NOMO-1 (cell line): Measurements from ENCODE around the gene ECE2.
A peak's percentile ranks its signal among the peaks of the same experiment; 100 is the strongest.

Source experiments
- DNase-seq, 2 experiments: peaks; one replicate each; lab custom pipeline; 2025; ENCODE audit not compliant: unreplicated experiment in 2 of 2; lab: John Stamatoyannopoulos, UW

The ECE2 gene

DNA sequence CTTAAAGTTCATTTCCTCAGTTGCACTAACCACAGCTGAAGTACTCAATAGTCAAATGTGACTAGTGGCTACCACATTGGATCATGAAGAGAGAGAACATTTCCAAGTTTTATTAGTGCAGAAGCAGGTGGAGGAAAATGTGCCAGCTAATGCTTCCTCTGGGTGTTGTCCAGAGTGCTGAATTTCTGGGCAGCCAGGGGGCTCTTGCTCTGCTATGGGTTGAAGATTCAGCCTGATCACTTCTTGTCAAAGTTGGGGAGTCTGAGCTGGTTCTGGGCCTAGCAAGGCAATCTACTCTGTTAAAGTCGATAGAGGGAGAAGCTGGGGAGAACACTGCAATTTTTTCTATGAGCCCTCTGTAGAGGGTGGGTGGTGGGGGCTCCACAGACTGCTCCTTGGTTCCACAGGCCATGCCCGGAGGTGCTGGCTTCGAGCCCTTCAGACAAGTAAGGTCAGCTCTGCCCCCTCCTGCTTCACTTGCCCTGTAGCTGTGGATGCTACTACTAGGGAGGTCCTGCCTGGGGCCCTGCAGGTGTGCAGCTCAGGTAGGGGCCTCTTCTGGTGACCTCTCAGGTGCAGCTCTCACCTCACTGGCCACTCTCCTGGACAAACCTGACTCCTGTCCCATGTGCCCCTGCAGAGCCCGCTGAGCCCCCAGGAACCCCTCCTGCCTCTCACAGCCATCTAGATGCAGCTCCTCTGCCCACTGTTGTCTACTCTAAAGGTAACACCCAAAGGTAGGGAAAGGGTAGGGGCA, 35.3 kb upstream of the ECE2 start:
- peak in 1 of 2 experiments; percentile 45 for DNase-seq

DNA sequence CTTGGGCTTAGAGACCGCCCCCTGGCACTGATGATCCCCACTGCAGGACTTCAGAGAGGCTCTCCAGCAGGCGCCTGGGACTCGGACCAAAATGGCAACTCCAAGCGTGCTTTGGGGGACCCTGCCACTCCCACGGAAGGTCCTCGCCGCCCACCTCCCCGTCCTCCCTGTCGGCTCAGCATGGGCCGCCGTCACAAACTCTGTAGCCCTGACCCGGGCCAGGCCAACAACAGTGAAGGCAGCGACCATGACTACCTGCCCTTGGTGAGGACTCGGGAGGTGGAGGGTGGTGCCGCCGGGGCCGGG, 34.7 kb upstream of the ECE2 start:
- no peak for DNase-seq

DNA sequence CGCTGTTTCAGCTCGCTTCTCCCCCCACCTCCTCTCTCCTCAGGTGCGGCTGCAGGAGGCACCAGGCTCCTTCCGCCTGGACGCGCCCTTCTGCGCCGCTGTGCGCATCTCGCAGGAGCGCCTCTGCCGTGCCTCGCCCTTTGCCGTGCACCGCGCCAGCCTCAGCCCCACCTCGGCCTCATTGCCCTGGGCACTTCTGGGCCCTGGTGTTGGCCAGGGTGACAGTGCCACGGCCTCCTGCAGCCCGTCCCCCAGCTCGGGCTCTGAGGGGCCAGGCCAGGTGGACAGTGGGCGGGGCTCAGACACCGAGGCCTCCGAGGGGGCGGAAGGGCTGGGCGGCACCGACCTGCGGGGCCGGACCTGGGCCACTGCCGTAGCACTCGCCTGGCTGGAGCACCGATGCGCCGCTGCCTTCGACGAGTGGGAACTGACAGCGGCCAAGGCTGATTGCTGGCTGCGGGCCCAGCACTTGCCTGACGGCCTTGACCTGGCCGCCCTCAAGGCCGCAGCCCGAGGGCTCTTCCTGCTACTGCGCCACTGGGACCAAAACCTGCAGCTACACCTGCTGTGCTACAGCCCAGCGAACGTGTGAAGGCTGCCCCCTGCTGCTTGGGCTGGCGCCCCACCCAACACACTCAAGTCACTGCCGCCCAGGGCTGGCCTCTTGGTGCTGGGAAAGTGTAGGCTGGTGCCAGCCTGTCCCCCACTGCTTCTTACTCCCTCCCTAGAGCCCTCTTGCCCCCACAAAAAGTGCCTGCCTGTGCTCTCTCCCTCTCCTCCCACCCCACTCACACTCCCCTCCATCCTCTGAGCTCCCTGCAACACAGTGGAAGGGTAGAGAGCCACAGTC, 34.1 kb upstream of the ECE2 start:
- DNase-seq, result no peak

DNA sequence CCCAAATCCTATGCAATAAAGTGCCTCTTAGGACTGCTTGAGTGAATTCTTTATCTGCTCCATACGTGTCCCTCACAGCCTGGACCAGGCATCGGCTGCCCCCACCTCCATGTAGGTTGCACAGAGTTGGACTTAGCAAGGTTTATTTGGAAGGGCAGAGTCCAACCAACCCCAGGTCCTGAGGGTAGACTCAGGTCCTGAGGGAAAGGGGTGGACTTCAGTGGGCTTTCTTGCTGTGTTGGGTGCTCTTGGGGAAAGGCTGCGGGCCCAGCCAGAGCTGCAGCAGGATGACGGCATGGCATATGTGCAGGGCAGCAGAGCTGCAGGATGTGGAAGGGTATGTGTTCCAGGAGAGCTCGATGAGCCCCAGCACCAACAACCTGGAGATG, 33.5 kb upstream of the ECE2 start:
- no peak for DNase-seq

DNA sequence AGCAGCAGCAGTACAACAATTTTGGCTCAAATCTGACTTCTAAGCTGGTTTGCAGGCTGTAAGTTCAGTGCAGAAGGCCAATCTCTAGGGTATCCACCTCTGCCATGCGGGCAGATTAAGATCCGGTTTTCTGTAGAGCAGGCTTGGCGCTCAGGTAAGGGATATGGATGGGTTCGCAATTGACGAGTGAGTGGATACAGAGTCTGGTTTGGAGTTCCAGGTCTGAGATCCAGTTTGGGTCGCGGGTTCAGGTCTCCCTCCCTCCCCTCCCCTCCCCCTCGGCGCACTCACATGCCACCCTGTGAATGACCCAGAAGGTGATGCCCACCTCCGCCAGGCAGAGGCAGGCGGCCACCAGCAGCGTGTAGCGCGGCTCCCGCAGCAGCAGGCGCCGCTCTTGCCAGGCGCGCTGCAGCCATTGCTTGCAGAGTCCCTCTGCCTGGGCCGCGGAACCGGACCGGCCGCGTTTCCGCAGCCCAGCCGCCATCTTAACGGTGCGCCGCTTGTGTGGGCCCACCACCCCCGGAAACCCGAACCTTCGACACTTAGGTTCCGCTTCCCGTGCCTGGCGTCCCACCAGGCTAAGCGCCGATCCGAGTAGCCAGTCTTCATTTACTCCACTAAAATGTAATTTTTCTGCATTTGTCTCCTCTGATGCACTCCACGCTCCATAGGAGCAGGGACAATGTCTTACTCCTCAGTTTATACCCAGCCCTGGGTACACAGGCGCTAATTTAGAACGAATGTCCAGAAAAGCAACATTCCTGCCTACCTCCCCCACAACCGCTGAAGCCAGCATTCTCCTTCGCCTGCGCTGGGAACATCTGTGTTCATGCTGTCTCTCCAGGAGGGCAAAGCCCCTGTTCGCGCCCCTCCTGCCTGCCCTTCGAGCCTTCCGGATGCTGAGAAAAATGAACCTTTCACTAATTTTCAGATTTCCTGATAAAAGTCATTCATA, 27.1 kb upstream of the ECE2 start, which contains the start of gene ALG3:
Gene ALG3, minus strand, starts transcription at position 509 of the 958 bp plus-strand sequence. Its CDS starts 22 bp downstream, at position 487.
- peak; percentile 79 to 89 for DNase-seq

DNA sequence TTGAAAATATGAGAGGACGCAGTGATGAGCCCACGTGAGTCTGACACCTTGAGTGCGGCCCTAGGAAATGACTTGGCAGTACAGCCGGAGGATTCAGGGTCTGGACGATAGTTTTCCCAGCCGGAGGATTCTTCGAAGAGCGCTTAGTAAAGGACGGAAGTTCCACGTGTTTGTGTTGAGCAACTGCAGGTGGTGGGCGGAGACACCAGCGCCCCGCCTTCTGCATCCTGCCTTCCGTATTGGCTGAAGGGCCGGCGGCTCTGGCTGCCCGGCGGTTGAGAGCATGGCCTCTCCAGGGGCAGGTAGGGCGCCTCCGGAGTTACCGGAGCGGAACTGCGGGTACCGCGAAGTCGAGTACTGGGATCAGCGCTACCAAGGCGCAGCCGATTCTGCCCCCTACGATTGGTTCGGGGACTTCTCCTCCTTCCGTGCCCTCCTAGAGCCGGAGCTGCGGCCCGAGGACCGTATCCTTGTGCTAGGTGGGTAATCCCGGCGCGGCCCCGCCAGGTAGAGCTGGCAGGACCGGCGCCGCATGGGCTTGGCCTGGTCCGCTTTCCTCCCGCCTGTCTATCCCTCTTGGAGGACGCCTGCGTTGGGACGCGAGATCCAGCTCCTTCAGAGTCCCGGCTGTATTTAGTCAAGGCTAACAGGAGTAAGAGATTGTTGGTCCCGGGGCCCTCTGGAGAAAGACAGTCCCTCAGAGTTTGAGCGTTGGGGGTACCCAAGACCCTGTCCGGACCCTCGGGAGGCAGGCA, 26.2 kb upstream of the ECE2 start, which contains the start of gene EEF1AKMT4:
Gene EEF1AKMT4, plus strand, starts transcription at position 261 of the 755 bp plus-strand sequence. Its CDS starts 23 bp downstream, at position 284.
- peak; percentile 99 to 100 for DNase-seq

DNA sequence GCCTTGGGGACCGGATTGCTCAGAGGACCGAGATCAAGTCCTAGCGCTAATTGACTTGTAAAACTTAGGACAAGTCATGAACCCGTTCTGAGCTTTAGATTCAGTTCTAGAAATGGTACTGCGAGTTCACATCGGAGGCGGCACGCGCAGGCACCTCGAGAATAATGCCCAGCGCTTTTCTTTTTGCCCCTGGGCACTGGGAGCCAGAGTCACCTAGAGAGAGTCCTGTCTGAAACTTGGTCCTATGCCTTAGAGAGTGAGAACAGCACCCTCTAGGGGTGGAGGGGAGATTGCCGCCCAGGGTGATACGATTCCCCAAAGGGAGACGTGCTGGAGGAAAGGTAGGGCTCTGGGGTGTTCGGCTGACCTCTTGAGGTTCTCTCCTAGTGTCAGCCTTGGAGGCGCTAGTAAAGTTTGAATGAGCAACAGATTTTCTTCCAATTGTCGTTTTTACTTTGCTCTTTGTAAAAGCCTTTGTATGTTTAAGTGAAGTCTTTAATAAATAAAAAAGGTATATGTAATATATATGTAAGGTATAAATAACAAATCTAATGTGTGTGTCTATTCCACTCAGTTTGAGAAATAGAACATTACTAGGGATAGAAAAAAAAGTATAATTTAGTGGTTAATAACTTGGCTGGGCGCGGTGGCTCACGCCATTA, 25.5 kb upstream of the ECE2 start:
- DNase-seq, result peak; percentile 95 to 96

DNA sequence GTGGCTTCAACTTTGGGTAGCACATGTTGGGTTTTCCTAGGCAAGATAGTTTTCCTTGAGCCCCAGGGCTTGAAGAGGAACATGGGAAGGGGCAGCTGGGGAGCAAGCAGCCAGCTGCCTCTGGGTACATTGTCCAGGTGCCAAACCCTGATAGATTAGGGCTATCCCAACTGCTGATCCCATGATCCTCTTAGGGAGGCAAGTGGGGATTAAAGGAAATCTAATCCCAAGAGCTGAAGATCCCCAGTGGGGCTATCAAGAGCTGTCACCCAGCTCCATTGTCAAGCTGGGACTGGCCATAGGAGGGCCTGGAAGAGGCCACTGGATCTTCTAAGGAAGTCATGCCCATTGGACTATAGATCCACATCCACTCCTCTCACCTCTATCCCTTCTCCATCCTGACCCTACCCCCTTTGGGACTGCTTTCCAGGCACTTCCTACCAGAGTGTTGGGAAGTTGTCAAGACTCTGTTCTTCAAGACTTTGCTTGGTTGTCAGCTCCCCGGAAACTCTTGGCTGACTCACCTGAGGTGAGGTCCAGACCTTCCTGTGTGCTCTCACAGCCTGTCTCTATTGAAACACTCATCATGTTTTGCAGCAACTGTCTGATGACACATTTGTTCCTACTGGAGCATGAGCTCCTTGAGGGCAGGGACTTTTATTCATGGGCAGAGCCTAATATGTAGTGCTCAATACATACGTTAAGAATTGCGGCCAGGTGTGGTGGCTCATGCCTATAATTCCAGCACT, 20.4 kb upstream of the ECE2 start:
- no peak for DNase-seq

DNA sequence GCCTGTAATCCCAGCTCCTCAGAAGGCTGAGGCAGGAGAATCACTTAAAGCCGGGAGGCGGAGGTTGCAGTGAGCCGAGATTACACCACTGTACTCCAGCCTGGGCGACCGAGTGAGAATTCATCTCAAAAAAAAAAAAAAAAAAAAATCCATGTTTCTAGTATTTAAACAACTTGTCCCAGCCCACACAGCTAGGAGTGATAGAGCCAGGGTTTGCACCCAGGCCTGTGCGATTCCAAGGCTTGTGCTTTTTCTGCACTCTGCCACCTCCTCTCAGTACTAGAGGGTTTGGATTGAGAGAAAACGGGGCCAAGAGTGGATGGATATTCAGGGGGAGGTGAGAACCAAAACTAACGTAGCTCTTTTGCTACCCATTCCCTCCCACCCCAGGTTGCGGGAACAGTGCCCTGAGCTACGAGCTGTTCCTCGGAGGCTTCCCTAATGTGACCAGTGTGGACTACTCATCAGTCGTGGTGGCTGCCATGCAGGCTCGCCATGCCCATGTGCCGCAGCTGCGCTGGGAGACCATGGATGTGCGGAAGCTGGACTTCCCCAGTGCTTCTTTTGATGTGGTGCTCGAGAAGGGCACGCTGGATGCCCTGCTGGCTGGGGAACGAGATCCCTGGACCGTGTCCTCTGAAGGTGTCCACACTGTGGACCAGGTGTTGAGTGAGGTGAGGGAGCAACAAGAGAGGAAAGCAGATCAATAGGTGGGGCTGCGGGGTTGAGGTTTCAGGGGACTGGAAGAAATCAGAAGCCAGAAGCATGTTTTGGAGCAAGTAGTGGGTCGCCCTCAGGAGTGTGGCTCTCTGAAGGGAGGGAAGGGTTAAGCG, 18.5 kb upstream of the ECE2 start:
- no peak for DNase-seq

DNA sequence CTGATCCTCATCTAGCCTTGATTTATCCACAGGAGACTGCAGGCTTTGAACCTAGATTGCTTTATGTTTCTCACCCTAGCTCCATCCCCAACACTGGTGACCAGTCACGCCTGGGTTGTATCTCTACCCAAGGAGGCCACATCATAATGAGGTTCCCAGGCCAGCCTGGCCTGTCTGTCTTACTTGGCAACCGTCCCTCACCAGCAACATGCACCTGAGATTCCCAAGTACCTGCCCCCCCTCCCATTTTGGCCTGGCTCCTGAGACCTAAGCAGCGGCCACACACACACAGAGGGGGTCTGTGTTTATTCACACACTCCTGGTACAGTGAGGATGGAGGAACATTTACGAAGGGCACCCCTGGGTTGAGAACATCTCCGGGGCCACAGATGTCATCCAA, 16.9 kb upstream of the ECE2 start:
- DNase-seq, result no peak

DNA sequence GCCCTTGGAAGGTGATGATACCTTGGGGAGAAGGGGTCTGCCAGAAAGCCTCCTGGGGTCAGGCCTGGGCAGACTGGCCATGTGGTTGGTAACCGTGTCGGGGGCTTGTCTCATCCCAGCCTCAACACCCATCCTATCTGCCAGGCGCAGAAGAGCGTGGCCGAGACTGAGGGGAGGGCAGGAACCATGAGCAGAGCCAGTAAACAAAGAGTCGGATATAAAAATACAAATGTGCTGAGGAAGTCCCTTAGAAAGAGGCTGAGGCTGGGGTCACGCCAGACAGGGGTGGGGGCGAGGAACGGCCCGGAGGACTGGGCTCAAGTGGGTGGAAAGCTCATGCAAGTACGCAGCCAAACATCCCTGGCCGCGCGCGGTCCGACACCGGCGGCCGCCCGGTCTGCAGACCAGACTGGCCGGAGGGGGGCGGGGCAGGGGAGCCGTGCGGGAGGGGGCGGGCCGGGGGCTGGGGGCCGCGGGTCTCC, 16.4 kb upstream of the ECE2 start:
- no peak for DNase-seq

DNA sequence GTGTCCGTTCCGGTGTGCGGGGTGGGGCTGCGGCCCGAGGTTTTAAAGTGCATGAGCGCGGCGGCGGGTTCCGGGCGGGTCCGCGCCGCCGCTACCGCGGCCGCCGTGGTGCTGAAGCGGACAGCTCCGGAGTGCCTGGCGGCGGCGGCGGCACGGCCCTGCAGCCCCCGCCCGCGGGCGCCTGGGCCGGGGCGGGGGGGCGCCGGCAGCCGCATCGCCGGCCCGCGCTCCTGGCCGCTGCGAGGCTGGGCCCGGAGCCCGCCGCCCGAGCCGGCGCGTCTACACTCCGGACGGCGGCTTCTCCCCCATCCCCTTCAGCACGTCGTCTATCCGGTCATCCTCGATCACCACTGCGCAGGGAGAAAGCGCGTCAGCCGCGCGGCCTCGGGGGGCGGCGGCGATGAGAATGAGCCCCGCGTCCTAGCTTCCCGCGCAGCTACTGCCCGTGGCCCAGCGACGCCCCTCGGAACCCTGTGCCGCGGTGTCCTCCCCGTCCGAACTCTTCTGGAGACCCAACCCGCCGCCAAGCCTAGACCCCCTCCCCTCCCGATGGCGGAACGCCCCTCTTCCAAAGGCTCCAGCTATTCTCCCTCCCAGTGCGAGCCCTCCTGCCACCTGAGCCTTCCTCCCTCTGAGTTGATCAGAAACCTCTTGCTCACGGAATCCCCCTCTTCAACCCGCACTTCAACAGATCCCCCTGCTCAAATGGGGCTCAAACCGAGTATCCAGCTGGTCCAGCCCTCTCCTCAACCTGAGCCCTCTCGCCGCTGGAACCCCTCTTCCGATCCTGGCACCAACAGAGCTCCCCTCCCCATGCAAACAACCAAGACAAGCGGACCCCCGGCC, 15.7 kb upstream of the ECE2 start:
- DNase-seq, result peak; percentile 57

DNA sequence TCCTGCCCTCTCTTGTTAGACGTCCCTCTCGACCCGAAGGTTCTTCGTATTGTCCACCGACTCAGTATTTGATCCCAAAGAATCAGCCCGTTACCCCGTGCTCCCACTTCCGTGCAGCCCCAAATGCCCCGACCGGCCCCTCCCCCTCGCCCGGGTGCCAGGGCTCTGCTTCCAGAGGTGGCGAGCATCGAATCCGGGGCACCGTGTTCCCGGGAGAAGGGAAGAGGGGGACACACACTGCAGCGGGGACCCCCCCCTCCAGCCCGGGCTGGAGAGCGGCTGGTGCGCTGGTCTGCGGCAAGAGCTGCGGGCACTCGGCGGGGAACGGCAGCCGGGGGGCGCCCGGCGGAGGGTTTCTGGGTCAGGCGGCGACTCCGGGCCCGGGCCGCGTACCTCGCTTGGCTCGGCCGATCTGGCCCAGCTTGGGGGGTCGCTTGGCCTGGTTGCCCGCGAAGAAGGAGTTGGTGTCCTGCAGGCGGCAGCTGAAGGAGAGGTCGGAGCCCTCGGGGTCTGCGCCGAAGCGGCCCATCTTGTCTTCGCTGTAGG, 15.0 kb upstream of the ECE2 start:
- no peak for DNase-seq

DNA sequence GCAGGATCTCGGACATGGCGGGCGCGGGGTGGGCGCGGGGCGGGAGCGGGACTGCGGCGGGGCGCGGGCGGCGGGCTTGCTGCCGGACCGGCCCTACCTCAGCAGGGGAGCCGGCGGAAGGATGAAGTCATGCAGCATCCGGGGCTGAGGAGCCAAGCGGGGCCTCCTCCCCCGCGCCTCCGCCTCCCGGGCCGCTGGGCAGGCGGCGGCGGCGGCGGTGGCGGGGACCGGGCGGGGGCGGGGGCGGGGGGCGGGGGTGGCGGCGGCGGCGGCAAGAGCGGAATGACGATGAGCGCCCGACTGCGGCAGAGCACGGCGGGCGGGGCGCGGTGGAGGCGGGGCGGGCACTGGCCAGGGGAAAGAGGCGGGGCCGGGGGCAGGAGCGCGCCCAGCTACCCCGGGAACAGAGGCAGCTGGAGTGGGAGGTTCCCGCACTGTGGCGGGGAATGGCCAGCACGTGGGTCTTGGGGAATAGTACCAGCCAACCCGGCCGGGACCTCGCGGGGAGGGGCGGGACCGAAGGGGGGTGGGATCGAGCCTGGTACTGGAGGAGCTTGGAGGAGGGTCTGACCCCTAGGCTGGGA, 14.5 kb upstream of the ECE2 start, which contains the start of gene CAMK2N2:
Gene CAMK2N2, minus strand, starts transcription at position 284 of the 584 bp plus-strand sequence. Its CDS starts 268 bp downstream, at position 16.
- DNase-seq, result no peak

DNA sequence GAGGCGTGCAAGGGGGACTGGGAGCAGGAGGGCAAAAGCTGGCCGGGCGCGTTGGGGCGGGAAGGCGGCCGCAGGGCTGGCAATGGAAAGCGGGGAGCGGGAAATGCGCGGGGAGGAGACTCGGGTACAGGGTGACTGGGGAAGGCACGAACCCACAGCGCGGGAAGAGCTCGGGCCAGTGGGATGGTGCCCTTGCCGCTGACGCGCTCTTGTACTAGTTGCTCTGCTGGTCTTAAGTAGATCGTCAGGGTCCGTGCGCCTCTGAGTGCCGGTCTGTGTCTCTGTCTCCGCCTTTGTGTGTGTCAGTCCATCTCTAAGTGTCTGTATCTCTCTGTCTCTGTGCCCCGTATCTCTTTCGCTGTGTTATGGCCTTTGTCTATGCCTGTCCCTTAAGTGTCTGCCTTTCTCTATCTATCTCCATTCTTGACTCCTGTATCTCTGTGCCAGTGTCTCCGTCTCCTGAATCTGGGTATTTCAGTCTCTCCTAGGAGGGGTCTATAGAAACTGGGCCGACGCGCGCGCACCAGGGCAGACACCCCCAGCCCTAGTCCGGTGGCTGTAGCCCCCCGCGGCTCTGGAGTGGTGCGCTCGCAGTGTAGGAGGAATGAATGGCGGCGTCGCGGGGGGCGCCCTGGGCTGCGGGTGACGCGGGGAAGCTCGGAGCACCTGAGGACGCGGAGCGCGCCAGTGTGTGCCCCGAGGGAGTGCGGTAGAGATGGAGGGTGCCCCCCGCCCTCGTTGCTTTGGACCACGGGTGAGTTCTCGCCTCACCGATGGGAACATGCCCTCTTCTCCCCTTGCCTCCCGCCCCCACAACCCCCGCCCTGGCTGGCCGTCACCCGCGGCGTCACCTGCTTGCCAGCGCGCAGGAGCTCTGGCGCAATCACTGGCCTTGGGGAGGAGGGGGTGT, 13.7 kb upstream of the ECE2 start:
- DNase-seq, result peak in 1 of 2 experiments; percentile 50
